CD4-positive, alpha-beta T cell (primary cell): Measurements from ENCODE around the gene PGRMC2. TPM values are rescaled to one million over a fixed set of nuclear protein-coding genes. Genes with fewer than 3 reads are reported as not detected.
"Not testable (repeated sequence)": the region's sequence is repeated elsewhere in the genome, so short reads cannot be mapped to it uniquely, and the experiment has no call there.

Source experiments
- ATAC-seq: fragments of 200-7000 bp; cut with Tn5 transposase; one replicate; pipeline ENCODE4 v1.10.0; 2022; ENCODE audit warnings: mild to moderate bottlenecking; ENCODE audit not compliant: poor library complexity
- CTCF ChIA-PET: fragments of 350-600 bp; sonication (Branson Sonifier 250); formaldehyde crosslinking; loops from one replicate; lab custom pipeline; 2021; ENCODE audit warnings: antibody characterized with exemption, inconsistent platforms; lab: Charles Lee
- POLR2A ChIA-PET: fragments of 350-600 bp; sonication (Branson Sonifier 250); formaldehyde crosslinking; loops from one replicate; lab custom pipeline; 2021; ENCODE audit warnings: antibody characterized with exemption, inconsistent platforms; lab: Charles Lee
- DNase-seq, 14 experiments: peaks; one replicate each; pipeline ENCODE4 v3.0.0-alpha.2; 2013 to 2020; ENCODE audit warnings: mixed read lengths in 2 of 14
- H3K27ac ChIP-seq, 2 donors: one replicate each; pipeline versions ENCODE4 v1.5.1 to v1.7.0; 2013; ENCODE audit warnings: low read length in 2 of 2, low read depth in 1 of 2, mild to moderate bottlenecking in 1 of 2
- H3K27me3 ChIP-seq, 2 experiments: 1 replicate in 1 of 2; 2 replicates in 1 of 2; pipeline versions ENCODE4 v1.6.1 to v1.7.0; 2013; ENCODE audit warnings: low read length in 2 of 2, control low read depth in 1 of 2, mild to moderate bottlenecking in 1 of 2, moderate library complexity in 1 of 2; ENCODE audit not compliant: insufficient read depth in 2 of 2, control insufficient read depth in 1 of 2
- H3K36me3 ChIP-seq: one replicate; pipeline ENCODE4 v1.6.1; 2013; ENCODE audit warnings: low read length, control low read depth; ENCODE audit not compliant: insufficient read depth
- H3K4me1 ChIP-seq: one replicate; pipeline ENCODE4 v1.6.1; 2013; ENCODE audit warnings: low read length, control low read depth; ENCODE audit not compliant: insufficient read depth
- H3K4me3 ChIP-seq: one replicate; pipeline ENCODE4 v1.5.1; 2013; ENCODE audit warnings: mild to moderate bottlenecking, low read length, moderate library complexity
- H3K9me3 ChIP-seq, 2 experiments: 1 replicate in 1 of 2; 2 replicates in 1 of 2; pipeline versions ENCODE4 v1.6.1 to v1.7.0; 2013; ENCODE audit warnings: low read length in 2 of 2, mild to moderate bottlenecking in 2 of 2, control low read depth in 1 of 2, moderate library complexity in 1 of 2; ENCODE audit not compliant: control insufficient read depth in 1 of 2, insufficient read depth in 1 of 2
- H3K27ac Mint-ChIP-seq: one replicate; pipeline ENCODE4 v1.8.0; 2020; ENCODE audit warnings: mixed read lengths
- H3K27me3 Mint-ChIP-seq: one replicate; pipeline ENCODE4 v1.8.0; 2021; ENCODE audit warnings: mixed read lengths
- H3K36me3 Mint-ChIP-seq: one replicate; pipeline ENCODE4 v1.8.0; 2021; ENCODE audit warnings: low read depth, mixed read lengths
- H3K4me1 Mint-ChIP-seq: one replicate; pipeline ENCODE4 v1.8.0; 2021; ENCODE audit warnings: low read depth, mixed read lengths
- H3K4me3 Mint-ChIP-seq: one replicate; pipeline ENCODE4 v1.8.0; 2020; ENCODE audit warnings: mild to moderate bottlenecking, mixed read lengths
- H3K9me3 Mint-ChIP-seq: one replicate; pipeline ENCODE4 v1.8.0; 2020; ENCODE audit warnings: mixed read lengths
- intact Hi-C, 2 experiments: fragments of 100-400 bp; cut with DNase I in 1 of 2; cut with micrococcal nuclease in 1 of 2; formaldehyde crosslinking; loops; one replicate each; pipeline versions ENCODE4 v1.15.1 to v1.9.0; 2023 to 2025; cut with DNase I, micrococcal nuclease
- total RNA-seq, 174 experiments: library from RNA in 2 of 174; stranded (reverse) in 2 of 174; gene quantifications; one replicate each; pipeline ENCODE4 v1.2.3 and lab custom pipeline; 2021 to 2026
- TF ChIP-seq, protein P1 (sequence below): fragments of 200-600 bp; IDR thresholded peaks from one replicate; pipeline ENCODE4 v1.8.0; 2022; ENCODE audit warnings: antibody characterized with exemption, mild to moderate bottlenecking

The PGRMC2 gene
- total RNA-seq, 2 experiments from 2014 or later = 92.8 to 99.9 TPM

DNA sequence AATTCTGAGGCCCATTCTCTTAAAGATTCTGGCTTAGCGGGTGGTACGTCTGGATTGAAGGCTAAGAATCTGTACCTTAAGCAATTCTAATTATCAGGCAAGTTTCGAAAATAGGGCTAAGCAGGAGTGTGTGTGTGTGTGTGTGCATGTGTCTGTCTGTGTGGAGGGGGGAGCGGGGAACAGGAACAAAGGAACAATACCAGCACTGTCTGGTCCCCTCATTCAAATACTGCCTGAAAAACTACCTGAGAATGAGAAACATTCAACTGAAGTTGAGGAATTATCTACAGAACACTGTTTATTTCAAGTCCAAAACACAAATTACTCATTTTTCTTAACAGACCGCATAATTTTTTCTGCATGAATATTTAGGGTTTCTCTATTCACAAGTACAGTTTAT lies 18.6 kb downstream of the PGRMC2 start:
- TF ChIP-seq, protein P1, sequence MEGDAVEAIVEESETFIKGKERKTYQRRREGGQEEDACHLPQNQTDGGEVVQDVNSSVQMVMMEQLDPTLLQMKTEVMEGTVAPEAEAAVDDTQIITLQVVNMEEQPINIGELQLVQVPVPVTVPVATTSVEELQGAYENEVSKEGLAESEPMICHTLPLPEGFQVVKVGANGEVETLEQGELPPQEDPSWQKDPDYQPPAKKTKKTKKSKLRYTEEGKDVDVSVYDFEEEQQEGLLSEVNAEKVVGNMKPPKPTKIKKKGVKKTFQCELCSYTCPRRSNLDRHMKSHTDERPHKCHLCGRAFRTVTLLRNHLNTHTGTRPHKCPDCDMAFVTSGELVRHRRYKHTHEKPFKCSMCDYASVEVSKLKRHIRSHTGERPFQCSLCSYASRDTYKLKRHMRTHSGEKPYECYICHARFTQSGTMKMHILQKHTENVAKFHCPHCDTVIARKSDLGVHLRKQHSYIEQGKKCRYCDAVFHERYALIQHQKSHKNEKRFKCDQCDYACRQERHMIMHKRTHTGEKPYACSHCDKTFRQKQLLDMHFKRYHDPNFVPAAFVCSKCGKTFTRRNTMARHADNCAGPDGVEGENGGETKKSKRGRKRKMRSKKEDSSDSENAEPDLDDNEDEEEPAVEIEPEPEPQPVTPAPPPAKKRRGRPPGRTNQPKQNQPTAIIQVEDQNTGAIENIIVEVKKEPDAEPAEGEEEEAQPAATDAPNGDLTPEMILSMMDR = no peak
- Histone ChIP-seq H3K4me1 (no peaks in the 10 kb centered on the region), H3K4me3 (no peak overlapping the region), H3K27ac (no peak overlapping the region), H3K36me3 (peaks cover 21% of the 10 kb centered on the region), H3K9me3 (peaks cover 5 to 10% of the 10 kb centered on the region in 2 experiments), H3K27me3 (no peaks in the 10 kb centered on the region)
- ChIA-PET POLR2A (no interaction called here), CTCF (no interaction called here)
- intact Hi-C loops = loop anchor here in 1 of 2 experiments (2.0 kb wide), 1 partner anchor 20 kb away; no protein-coding TSS in a partner anchor
- no peaks in the 10 kb centered on the region for H3K27me3 Mint-ChIP-seq
- no peaks in the 10 kb centered on the region for H3K9me3 Mint-ChIP-seq
- peaks cover 9% of the 10 kb centered on the region for H3K4me1 Mint-ChIP-seq
- DNase-seq = no peak
- ATAC-seq = no peak
- no peak overlapping the region for H3K27ac Mint-ChIP-seq
- peaks cover 34% of the 10 kb centered on the region for H3K36me3 Mint-ChIP-seq
- no peak overlapping the region for H3K4me3 Mint-ChIP-seq

DNA sequence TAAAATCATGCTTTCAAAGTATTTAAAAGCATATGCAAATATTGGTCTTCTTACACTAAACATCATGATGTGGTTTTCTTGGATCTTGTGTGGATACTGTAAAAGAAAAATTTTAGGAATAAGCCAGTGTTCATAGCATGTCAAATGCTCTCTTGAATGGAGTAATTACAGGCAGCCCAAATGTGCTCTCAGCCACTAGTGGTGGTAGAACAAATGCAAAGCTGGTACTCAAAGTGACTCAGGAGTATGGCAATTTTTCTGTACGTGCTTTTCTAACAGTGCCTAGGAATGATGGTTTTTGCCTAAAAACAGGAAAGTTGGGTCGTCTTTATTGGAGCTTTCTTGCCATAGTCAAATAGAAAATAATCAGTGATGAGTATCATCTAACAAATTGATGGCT lies 19.9 kb downstream of the PGRMC2 start:
- TF ChIP-seq, protein P1 = no peak
- H3K36me3 ChIP-seq = peaks cover 21% of the 10 kb centered on the region
- no peak overlapping the region for H3K27ac Mint-ChIP-seq
- H3K9me3 ChIP-seq = peaks cover 5 to 10% of the 10 kb centered on the region in 2 experiments
- no peaks in the 10 kb centered on the region for H3K4me1 ChIP-seq
- H3K4me3 ChIP-seq = no peak overlapping the region
- no peaks in the 10 kb centered on the region for H3K27me3 ChIP-seq
- H3K27me3 Mint-ChIP-seq = no peaks in the 10 kb centered on the region
- H3K4me3 Mint-ChIP-seq = no peak overlapping the region
- ChIA-PET CTCF (no interaction called here), POLR2A (no interaction called here)
- intact Hi-C loops = loop anchor here in 1 of 2 experiments (2.0 kb wide), 1 partner anchor 21 kb away; no protein-coding TSS in a partner anchor
- no peak for ATAC-seq
- H3K36me3 Mint-ChIP-seq = peaks cover 26% of the 10 kb centered on the region
- DNase-seq = no peak
- H3K27ac ChIP-seq = no peak overlapping the region
- no peaks in the 10 kb centered on the region for H3K4me1 Mint-ChIP-seq
- no peaks in the 10 kb centered on the region for H3K9me3 Mint-ChIP-seq

DNA sequence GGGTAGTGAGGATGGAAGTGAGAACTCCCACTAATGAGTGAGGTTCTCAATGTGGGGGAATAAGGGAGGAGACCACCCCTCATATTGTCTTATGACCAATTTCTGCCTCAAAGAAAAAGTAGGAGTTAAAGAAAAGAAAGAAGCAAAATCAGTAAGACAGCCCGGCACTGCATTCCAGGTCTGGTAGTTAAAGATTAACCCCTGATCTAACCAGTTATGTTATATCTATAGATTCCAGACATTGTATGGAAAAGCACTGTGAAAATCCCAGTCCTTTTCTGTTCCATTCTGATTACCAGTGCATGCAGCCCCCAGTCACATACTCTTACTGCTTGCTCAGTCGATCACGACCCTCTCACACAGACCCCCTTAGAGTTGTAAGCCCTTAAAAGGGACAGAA lies 20.4 kb downstream of the PGRMC2 start:
- H3K4me3 ChIP-seq, H3K27me3 ChIP-seq, H3K27ac Mint-ChIP-seq, intact Hi-C loops, H3K9me3 Mint-ChIP-seq, ATAC-seq, H3K27me3 Mint-ChIP-seq, H3K4me1 ChIP-seq, CTCF ChIA-PET, POLR2A ChIA-PET, H3K4me1 Mint-ChIP-seq, DNase-seq, H3K27ac ChIP-seq, H3K4me3 Mint-ChIP-seq: not testable (repeated sequence)
- H3K36me3 Mint-ChIP-seq = peaks cover 21% of the 10 kb centered on the region
- peaks cover 5 to 10% of the 10 kb centered on the region in 2 experiments for H3K9me3 ChIP-seq
- H3K36me3 ChIP-seq = peaks cover 20% of the 10 kb centered on the region

DNA sequence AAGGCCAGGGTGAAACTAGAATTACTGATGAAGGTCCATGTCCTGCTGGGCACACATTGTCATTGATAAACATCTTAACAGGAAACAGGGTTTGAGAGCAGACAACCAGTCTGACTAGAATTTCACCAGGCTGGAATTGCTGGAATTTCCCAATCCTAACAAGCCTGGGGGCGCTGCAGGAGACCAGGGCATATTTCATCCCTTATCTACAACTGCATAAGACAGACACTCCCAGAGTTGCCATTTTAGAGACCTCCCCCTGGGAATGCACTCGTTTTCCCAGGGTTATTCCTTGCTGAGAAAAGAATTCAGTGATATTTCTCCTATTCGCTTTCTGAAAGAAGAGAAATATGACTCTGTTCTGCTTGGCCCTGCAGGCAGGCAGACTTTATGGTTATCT lies 22.1 kb downstream of the PGRMC2 start:
- DNase-seq, H3K9me3 Mint-ChIP-seq, H3K4me1 Mint-ChIP-seq, H3K27ac ChIP-seq, H3K27me3 Mint-ChIP-seq, H3K27ac Mint-ChIP-seq, POLR2A ChIA-PET, H3K4me3 Mint-ChIP-seq, intact Hi-C loops, H3K36me3 Mint-ChIP-seq, H3K36me3 ChIP-seq, H3K27me3 ChIP-seq, CTCF ChIA-PET, ATAC-seq, H3K4me3 ChIP-seq, H3K4me1 ChIP-seq: not testable (repeated sequence)
- peaks cover 5 to 10% of the 10 kb centered on the region in 2 experiments for H3K9me3 ChIP-seq

DNA sequence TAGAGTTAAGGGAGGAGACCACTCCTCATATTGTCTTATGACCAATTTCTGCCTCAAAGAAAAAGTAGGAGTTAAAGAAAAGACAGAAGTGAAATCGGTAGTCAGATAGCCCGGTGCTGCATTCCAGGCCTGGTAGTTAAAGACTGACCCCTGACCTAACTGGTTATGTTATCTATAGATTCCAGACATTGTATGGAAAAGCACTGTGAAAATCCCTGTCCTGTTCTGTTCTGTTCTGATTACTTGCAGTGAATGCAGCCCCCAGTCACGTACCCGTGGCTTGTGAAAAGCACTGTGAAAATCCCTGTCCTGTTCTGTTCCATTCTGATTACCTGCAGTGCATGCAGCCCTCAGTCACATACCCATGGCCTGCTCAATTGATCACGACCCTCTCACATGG lies 27.7 kb downstream of the PGRMC2 start:
- H3K9me3 Mint-ChIP-seq, POLR2A ChIA-PET, DNase-seq, H3K4me1 Mint-ChIP-seq, H3K4me1 ChIP-seq, ATAC-seq, H3K27me3 ChIP-seq, intact Hi-C loops, H3K27ac ChIP-seq, H3K36me3 Mint-ChIP-seq, CTCF ChIA-PET, H3K9me3 ChIP-seq, H3K36me3 ChIP-seq, H3K4me3 ChIP-seq, H3K4me3 Mint-ChIP-seq, H3K27ac Mint-ChIP-seq: not testable (repeated sequence)
- H3K27me3 Mint-ChIP-seq = peaks cover 26% of the 10 kb centered on the region

DNA sequence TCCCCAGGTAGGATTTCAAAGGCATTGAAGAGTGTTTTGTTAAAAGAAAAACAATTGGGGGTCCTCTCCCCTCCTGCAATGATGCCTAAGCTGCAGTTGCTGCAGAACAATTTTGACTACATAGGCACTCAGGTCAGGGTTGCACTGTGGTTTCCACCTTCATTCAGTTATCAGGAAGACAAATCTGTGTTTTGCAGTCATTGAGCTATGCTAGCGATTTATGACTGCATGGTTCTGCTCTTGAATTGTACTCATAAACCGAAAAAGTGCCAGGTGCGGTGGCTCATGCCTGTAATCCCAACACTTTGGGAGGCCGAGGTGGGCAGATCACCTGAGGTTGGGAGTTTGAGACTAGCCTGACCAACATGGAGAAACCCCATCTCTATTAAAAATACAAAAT lies 29.4 kb downstream of the PGRMC2 start:
- H3K4me1 Mint-ChIP-seq, H3K9me3 Mint-ChIP-seq, H3K27ac ChIP-seq, H3K4me1 ChIP-seq, CTCF ChIA-PET, POLR2A ChIA-PET, H3K4me3 ChIP-seq, intact Hi-C loops, DNase-seq, H3K4me3 Mint-ChIP-seq, H3K27me3 ChIP-seq, H3K36me3 Mint-ChIP-seq, H3K36me3 ChIP-seq, ATAC-seq, H3K9me3 ChIP-seq, H3K27ac Mint-ChIP-seq: not testable (repeated sequence)
- peaks cover 42% of the 10 kb centered on the region for H3K27me3 Mint-ChIP-seq
